DND-41 (cell line): ENCODE data around the gene BCL2L1.

Source experiments
- EZH2 ChIP-seq: IDR thresholded peaks from 3 replicates; pipeline ENCODE4 v1.6.1; 2012; ENCODE audit warnings: borderline replicate concordance, low read depth, mild to moderate bottlenecking, moderate library complexity, low read length, inconsistent platforms; ENCODE audit not compliant: severe bottlenecking
- TF ChIP-seq, protein P1 (sequence below): IDR thresholded peaks from 2 replicates; pipeline ENCODE4 v1.5.1; 2012; ENCODE audit warnings: borderline replicate concordance, low read length, moderate library complexity, mild to moderate bottlenecking; ENCODE audit not compliant: poor library complexity, severe bottlenecking; ENCODE audit errors: extremely low read depth

DNA sequence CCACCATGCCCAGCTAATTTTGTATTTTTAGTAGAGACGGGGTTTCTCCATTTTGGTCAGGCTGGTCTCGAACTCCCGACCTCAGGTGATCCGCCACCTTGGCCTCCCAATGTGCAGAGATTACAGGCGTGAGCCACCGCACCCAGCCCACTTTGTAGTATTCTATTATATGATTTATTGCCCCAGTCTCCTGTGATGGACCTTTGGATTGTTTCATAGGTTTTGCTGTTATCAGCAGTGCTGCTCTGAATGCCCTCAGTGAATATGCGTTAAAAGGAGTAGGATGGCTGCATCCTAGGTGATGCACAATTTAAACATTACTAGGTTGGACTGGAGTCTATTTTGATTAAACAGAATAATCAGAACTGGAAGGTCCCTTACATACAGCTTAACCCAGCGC is 107.3 kb downstream of the BCL2L1 start:
- TF ChIP-seq, protein P1, sequence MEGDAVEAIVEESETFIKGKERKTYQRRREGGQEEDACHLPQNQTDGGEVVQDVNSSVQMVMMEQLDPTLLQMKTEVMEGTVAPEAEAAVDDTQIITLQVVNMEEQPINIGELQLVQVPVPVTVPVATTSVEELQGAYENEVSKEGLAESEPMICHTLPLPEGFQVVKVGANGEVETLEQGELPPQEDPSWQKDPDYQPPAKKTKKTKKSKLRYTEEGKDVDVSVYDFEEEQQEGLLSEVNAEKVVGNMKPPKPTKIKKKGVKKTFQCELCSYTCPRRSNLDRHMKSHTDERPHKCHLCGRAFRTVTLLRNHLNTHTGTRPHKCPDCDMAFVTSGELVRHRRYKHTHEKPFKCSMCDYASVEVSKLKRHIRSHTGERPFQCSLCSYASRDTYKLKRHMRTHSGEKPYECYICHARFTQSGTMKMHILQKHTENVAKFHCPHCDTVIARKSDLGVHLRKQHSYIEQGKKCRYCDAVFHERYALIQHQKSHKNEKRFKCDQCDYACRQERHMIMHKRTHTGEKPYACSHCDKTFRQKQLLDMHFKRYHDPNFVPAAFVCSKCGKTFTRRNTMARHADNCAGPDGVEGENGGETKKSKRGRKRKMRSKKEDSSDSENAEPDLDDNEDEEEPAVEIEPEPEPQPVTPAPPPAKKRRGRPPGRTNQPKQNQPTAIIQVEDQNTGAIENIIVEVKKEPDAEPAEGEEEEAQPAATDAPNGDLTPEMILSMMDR, result no peak
- no peak for TF ChIP-seq EZH2
